ENCODE data around the gene RANGRF. TPM values are rescaled to one million over a fixed set of nuclear protein-coding genes. Genes with fewer than 3 reads are reported as not detected.

Gene RANGRF, protein sequence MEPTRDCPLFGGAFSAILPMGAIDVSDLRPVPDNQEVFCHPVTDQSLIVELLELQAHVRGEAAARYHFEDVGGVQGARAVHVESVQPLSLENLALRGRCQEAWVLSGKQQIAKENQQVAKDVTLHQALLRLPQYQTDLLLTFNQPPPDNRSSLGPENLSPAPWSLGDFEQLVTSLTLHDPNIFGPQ
- 8.6 and 9.0 TPM in 2 replicates for total RNA-seq

DNA sequence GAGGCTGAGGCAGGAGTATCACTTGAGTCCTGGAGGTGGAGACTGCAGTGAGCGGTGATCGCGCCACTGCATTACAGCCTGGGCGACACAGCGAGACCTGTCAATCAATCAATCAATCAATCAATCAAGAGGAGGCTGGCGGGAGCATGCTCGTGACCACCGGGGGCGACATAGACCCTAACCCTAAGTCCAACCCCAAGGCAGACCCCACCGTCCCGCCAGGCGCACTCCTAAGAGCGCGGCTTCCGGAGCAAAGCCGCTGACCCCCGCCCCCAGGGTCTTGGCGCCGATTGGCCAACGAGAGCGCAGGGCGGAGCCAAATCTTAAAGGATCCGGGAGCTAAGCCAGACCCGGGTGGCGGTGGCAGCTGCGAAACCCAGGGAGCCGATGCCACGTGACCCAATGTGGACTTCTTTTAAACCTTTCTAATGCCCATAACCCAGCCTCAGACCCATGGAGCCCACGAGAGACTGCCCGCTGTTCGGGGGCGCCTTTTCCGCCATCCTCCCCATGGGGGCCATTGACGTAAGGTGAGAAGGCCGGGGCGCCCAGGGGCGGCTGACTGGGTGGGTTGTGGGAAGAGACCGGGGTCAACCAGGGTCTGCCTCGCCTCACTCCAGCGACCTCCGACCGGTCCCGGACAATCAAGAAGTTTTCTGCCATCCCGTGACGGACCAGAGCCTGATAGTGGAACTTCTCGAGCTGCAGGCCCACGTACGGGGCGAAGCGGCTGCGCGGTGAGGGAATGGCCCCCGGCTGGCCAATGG lies at the start of gene RANGRF:
TSS of gene RANGRF (plus strand) at position 335 of the 767 bp plus-strand sequence. CDS start at position 454, 119 bp downstream.

DNA sequence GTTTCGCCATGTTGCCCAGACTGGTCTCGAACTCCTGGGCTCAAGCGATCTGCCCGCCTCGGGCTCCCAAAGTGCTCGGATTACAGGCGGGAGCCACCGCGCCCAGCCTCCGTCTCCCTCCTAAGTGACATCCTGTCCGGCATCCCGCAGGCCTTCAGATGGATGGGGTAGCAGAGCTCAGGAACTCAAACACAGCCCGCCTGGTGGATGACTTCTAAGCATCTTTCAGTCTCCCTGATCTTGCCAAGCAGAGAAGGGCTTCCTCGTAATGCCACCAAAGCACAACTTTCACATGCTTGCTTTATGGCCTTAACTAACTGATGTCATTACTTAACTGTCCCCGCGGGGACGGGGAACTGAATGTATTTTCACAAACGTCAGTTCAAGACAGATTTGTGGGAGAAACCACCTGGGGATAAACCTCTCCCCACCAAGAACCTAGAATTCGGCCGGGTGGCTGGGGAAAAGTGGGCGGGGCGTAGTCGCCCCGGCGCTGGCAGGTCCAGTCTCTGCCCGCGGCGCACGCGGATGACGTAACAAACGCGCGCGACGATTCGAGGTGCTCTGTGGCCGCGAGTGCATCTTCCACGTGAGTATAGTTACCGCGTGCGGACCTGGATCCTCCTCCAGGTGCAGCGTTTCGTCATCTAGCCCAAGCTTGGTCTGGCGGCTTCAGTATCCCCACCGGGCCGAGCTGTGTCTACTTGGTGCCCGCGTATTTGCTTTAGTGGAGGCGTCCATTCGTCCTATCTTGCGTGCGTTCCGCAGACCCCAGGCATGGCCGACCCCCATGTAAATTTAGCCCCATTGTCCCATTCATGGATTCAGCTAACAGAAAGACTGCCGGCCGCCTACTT lies 39.5 kb upstream of the RANGRF start, which contains the start of gene PFAS:
TSS of gene PFAS (plus strand) at position 539 of the 857 bp plus-strand sequence. CDS start 4,649 bp downstream, outside the sequence.

DNA sequence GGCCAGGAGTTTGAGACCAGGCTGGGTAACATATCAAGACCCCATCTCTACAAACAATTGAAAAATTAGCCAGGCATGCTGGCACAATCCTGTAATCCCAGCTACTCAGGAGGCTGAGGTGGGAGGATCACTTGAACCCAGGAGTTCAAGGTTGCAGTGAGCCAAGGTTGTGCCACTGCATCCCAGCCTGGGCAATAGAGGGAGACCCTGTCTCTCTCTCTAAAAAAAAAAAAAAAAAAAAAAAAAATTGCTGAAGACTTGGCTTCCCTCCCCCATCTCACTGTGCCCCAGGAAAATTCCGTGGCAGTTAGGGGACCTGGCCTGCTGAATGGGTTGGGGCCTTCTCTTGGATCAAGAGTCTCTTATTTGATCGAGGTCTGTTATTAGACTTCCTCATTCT lies 51.1 kb downstream of the RANGRF start, which contains the start of gene ODF4:
TSS of gene ODF4 (plus strand) at position 301 of the 400 bp plus-strand sequence. CDS start 212 bp downstream, outside the sequence.

Small RNA genes lying within 50 kb of the gene (small RNA-seq; reads per million reads assigned to genes)
- not detected for gene RF00265

Other genes with a start within 250 kb of the RANGRF start
- under 0.01 and 0.32 TPM in 2 replicates for gene ALOX15B, start 249.6 kb upstream of the RANGRF start, total RNA-seq
- gene ALOX12B, start 201.0 kb upstream of the RANGRF start, total RNA-seq: not detected in 2 replicates
- not detected in 2 replicates for gene ALOXE3, start 170.2 kb upstream of the RANGRF start, total RNA-seq
- not detected in 2 replicates for gene HES7, start 164.6 kb upstream of the RANGRF start, total RNA-seq
- 12.3 and 16.6 TPM in 2 replicates for gene PER1, start 136.3 kb upstream of the RANGRF start, total RNA-seq
- 4.1 and 5.1 TPM in 2 replicates for gene VAMP2, start 125.7 kb upstream of the RANGRF start, total RNA-seq
- gene TMEM107, start 112.3 kb upstream of the RANGRF start, total RNA-seq: 13.5 and 31.2 TPM in 2 replicates
- gene BORCS6, start 98.5 kb upstream of the RANGRF start, total RNA-seq: 5.0 and 5.9 TPM in 2 replicates
- gene AURKB, start 78.1 kb upstream of the RANGRF start, total RNA-seq: 11.1 and 12.3 TPM in 2 replicates
- gene CTC1, start 40.6 kb upstream of the RANGRF start, total RNA-seq: 6.4 TPM in 2 replicates
- gene PFAS, start 39.4 kb upstream of the RANGRF start, total RNA-seq: 13.0 and 17.5 TPM in 2 replicates
- gene SLC25A35, start 6.7 kb downstream of the RANGRF start, total RNA-seq: 0.65 and 1.3 TPM in 2 replicates
- gene ARHGEF15, start 21.6 kb downstream of the RANGRF start, total RNA-seq: 0.11 TPM in 1 of 2 replicates, not detected in the other
- gene ODF4, start 51.2 kb downstream of the RANGRF start, total RNA-seq: not detected in 2 replicates
- gene RPL26, start 94.5 kb downstream of the RANGRF start, total RNA-seq: 3,562 and 3,712 TPM in 2 replicates
- gene RNF222, start 109.2 kb downstream of the RANGRF start, total RNA-seq: not detected in 2 replicates
- gene NDEL1, start 147.2 kb downstream of the RANGRF start, total RNA-seq: 81.7 and 90.6 TPM in 2 replicates